ENCODE data around the gene ZNF423.

GRCh38 chr16:49468611-49469310 lies 387.2 kb downstream of the ZNF423 start:
- no peak for TF ChIP-seq POLR2A (IDR thresholded peaks at IDR 0.05)
- TF ChIP-seq CTCF (IDR thresholded peaks at IDR 0.05 in 8 of 11, conservative IDR thresholded peaks at IDR 0.05 in 3 of 11): no peak
